ENCODE measurements around the gene GABPB2.

Gene GABPB2

DNA sequence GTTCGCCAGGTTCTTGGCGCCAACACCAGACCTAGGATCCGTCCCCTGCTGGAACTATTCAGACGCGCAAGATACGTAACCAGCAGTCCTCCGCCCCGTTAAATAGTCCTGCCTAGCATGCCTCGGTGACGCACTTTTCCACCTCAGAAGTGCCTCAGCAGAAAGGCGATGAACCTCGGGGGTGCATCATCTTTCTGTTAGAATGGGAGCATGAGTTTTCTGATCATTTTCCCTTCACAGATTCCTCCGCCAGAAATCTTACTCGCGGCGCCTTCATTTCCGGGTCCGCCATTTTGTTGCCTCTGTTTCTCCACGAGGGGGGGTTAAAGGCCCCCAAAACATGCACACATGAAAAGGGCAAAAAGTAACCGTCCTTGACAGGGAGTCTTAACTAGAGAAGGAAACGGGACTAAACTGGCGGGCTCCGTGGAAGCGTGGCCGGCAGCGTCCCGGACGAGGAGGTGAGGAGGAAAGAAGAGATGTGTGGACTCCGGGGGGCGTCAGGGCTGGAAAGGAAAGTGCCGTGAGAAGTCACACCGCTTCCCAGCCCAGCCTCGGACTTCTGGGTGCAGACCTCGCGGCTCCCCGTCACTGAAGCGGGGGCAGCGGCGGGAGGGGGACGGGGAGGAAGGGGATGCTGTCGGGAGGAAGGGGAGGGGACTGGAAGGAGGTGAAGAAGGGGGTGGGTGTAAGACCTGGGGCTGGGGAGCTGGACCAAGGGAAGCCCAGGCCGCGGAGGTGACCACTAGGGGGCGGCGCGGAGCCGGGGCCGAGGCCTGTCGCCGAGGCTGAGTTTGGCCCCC lies at the start of gene GABPB2:
TSS of gene GABPB2 (plus strand) at position 288 of the 803 bp plus-strand sequence. CDS start 17,429 bp downstream, outside the sequence.
- DNase-seq (ENCODE audit: low spot score) = peak; percentile 95

DNA sequence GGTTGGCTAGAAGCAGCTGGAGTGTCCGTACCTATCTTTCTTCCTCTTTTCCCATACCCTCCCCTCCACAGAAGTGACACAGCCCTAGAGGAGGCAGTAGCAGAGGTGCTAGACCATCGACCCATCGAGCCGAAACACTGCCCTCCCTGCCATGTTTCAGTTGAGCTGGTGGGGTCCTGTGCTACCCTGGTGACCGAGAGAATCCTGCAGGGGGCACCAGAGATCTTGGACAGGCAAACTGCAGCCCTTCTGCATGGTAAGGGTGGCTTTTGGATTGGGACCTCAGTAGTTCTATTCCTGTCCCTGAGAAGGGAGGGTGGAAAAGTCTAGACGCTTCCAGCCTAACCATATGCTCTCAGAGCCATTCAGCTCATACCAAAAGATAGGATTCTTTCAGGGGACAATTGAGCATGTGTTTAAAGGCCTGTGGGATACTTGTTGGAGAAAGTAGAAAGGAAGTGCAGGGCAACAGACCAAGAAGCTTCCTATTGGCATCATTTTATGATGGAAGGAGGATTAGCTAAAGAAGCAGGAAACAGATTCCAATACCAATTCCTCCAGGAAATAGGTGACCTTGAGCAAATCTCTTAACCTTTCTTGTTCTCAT lies 45.9 kb upstream of the GABPB2 start:
- DNase-seq (ENCODE audit: low spot score) = peak; percentile 85

DNA sequence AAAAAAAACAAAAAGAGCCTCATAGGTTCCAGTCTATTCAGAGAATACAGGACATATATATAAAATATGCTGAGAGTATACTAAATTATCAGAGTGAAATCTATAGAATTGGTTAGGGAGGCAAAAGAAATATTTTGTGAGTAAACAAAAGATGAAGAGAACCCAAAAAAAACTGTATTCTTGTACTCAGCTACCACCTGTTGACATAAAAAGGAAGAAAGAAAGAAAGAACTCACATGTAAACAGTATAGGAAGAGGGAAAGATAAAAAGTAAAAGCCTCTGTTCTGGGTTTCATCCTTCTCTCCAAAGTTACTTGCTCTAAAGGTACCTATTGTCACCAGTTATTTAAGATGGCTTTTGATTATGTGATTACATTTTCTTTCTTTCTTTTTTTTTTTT lies 44.1 kb upstream of the GABPB2 start:
- DNase-seq (ENCODE audit: low spot score) = no peak

DNA sequence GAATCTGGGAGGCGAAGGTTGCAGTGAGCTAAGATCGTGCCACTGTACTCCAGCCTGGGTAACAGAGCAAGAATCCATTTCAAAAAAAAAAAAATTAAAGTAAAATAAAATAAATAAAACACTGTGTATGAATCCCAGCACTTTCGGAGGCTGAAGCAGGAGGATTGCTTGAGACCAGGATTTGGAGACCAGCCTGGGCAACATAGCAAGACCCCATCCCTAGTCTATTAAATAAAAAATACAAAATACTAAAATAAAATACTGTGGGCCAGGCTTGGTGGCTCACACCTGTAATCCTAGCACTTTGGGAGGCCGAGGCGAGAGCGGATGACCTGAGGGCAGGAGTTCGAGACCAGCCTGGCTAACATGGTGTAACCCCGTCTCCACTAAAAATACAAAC lies 38.4 kb upstream of the GABPB2 start:
- DNase-seq (ENCODE audit: low spot score) = no peak

DNA sequence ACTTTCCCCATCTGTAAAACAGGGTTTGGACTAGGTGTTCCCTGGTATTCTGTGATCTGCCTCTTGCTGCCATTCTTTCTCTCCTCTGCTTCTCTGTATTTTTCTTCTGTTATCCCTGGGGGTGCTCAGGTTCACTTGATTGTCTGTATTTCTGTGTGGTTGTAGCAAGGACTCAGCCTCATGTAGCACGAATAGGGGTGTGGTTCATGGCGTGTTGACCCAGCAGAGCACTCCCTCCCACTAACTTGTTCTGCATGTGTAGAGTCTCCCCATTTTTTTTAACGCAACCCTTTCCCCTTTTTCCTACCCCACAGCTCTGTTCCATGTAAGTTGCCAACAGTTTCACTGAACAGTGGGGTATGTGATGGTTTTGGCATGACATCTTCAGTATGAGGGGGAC lies 35.4 kb upstream of the GABPB2 start:
- DNase-seq (ENCODE audit: low spot score) = no peak

DNA sequence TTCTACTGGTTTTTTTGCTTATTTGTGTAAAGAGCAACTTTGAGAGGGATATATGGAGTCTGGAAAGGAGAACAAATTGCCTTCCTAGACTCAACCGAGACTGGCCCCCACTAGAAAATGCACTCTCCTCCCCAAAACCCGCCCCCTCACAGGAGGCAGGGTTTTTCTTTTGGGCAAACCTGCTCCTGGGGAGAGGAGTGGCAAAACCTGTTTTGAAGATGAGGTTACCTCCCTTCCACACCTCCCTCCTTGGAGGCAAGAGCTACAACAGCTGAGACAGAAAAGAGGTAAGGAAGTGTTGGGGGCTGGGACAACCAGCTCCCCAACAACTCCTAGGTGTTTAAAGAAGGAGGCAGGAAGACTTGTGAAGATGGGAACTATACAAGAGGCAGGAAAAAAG lies 34.2 kb upstream of the GABPB2 start, which contains the start of gene BNIPL:
TSS of gene BNIPL (plus strand) at position 231 of the 400 bp plus-strand sequence. CDS start at position 371, 140 bp downstream.
- no peak for DNase-seq (ENCODE audit: low spot score)

DNA sequence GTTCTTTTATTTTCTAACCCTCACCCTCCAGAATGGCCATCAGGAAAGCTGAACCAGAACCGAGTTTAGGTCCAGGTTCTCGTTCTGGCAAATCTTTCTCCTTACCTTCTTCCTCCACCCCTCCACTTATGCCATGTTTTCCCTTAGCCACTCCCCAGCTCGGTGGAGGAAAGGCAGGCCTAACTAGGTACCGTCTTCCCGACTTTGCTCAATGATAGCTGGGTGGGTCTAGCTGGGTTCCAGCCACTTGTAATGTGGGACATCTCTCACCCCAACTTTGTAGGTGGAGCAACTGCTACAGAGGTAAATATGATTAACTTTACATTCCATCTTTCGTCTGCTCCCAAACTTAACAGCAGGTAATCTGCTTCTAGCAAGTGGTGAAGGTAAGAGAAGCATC lies 33.5 kb upstream of the GABPB2 start:
- no peak for DNase-seq (ENCODE audit: low spot score)

DNA sequence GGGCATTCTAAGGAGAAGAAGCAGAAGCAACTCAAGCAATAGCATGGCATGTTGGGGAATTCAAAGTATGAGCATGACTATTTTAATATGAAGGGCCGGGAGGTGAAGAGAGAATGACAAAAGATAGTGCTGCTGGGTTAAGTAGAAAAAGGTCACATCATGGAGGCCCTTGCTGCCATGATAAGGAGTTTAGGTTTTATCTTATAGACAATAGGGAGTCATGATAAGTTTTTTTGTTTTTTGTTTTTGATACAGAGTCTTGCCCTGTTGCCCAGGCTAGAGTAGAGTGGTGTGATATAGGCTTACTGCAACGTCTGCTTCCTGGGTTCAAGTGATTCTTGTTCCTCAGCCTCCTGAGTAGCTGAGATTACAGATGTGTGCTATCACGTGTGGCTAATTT lies 31.0 kb upstream of the GABPB2 start:
- DNase-seq (ENCODE audit: low spot score) = no peak

DNA sequence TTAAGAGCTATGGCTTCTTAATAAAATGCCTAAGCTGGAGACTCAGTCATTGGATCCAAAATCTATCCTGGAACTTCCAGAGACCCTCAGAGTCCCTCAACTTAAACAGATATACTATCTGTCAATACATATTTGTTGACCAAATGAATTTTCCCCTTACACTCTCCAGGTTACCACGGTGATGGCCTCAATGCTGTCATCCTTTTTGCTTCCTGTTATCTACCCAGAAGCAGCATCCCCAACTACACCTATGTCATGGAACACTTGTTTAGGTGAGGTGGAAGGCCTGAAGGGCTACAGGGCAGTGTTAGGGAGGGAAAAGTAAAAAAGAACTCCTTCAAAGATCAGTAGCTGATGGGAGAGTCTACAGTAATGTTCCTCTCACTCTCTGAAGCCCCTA lies 27.4 kb upstream of the GABPB2 start:
- DNase-seq (ENCODE audit: low spot score) = no peak

DNA sequence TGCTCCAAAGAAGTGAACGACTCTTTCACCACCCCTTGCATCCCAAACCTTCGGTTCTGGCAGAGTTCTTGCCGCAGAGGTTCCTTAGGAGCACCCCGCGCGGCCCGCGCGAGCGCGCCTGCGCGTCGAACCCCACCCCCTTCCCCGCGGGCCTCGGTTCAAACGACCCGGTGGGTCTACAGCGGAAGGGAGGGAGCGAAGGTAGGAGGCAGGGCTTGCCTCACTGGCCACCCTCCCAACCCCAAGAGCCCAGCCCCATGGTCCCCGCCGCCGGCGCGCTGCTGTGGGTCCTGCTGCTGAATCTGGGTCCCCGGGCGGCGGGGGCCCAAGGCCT lies 23.0 kb upstream of the GABPB2 start, which contains the start of gene C1orf56:
TSS of gene C1orf56 (plus strand) at position 161 of the 334 bp plus-strand sequence. CDS start at position 258, 97 bp downstream.
- DNase-seq (ENCODE audit: low spot score) = peak; percentile 72

DNA sequence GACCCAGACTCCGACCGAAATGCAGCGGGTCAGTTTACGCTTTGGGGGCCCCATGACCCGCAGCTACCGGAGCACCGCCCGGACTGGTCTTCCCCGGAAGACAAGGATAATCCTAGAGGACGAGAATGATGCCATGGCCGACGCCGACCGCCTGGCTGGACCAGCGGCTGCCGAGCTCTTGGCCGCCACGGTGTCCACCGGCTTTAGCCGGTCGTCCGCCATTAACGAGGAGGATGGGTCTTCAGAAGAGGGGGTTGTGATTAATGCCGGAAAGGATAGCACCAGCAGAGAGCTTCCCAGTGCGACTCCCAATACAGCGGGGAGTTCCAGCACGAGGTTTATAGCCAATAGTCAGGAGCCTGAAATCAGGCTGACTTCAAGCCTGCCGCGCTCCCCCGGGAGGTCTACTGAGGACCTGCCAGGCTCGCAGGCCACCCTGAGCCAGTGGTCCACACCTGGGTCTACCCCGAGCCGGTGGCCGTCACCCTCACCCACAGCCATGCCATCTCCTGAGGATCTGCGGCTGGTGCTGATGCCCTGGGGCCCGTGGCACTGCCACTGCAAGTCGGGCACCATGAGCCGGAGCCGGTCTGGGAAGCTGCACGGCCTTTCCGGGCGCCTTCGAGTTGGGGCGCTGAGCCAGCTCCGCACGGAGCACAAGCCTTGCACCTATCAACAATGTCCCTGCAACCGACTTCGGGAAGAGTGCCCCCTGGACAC lies 22.5 kb upstream of the GABPB2 start:
- peak; percentile 82 for DNase-seq (ENCODE audit: low spot score)

DNA sequence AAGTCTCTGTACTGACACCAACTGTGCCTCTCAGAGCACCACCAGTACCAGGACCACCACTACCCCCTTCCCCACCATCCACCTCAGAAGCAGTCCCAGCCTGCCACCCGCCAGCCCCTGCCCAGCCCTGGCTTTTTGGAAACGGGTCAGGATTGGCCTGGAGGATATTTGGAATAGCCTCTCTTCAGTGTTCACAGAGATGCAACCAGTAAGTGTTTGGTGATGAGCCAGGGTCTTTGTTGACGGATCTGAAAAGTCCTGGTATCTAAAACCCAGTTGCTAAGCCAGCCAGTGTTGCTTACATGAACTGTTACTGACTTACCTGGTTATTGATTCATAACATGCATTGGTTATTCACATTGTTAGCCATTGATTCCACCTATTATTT lies 21.9 kb upstream of the GABPB2 start:
- no peak for DNase-seq (ENCODE audit: low spot score)

DNA sequence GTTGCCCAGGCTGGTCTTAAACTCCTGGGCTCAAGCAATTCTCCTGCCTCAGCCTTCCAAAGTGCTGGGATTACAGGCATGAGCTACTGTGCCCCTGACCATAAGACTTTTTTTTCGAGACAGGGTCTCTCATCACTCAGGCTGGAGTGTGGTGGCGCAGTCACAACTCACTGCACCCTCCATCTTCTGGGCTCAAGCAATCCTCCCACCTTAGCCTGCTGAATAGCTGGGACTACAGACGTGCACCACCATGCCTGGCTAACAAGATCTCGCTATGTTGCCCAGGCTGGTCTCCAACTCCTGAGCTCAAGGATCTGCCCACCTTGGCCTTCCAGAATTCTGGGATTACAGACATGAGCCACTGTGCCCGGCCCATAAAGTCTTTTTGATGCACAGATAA lies 21.1 kb upstream of the GABPB2 start:
- no peak for DNase-seq (ENCODE audit: low spot score)

DNA sequence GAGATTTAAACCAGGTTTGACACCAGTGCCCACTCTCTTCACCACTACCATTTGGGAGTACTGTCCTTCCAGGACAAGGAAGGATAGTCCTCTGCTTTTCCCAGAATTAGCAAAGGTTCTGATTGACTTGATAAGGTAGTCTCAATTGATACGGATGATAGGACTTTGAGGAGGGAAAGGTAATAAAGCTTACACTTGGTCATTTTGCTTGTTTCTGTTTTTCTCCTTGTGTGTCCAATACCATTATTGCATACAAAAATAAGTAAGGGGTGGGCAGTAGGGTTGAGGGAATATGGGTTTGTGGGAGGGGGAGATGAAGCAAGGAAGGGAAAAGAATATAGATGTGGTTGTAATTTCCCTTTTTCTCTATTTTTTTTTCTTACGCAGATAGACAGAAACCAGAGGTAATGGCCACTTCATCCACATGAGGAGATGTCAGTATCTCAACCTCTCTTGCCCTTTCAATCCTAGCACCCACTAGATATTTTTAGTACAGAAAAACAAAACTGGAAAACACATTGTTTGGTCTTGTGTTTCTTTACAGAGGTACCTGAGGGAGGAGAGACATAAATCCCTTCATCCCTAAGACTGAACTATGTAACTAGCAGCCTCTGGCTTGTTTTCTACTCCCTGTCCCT lies 20.4 kb upstream of the GABPB2 start:
- no peak for DNase-seq (ENCODE audit: low spot score)

DNA sequence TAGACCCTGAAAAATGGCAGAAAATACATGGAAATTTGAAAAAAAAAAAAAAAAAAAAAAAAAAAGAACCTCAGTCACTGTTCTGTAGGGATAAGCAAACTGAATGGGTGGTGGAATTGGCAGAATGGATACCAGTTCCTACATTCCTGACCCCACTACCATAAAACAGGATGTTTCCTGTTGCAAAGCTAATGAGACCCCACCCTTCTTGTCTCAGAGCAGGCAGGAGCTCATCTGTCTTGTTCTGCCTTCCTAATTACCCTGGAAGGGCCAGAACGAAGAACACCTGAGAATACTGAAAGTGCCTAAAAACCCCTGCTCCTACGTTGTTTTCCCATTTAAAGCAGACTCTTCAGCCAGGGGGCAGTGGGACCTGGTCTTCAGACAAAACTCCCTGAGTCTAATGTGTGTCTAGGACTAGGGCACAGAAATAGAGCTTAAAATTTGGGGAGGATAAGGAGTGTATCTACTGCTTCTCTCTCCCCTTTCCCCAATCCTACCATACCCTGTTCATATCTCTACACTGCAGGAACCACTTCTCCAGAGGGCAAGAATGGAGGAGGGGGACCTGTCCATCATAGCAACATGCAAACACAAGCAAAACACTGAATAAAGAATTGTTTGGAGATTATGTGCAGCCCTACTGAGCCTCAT lies 19.1 kb upstream of the GABPB2 start:
- DNase-seq (ENCODE audit: low spot score) = no peak

DNA sequence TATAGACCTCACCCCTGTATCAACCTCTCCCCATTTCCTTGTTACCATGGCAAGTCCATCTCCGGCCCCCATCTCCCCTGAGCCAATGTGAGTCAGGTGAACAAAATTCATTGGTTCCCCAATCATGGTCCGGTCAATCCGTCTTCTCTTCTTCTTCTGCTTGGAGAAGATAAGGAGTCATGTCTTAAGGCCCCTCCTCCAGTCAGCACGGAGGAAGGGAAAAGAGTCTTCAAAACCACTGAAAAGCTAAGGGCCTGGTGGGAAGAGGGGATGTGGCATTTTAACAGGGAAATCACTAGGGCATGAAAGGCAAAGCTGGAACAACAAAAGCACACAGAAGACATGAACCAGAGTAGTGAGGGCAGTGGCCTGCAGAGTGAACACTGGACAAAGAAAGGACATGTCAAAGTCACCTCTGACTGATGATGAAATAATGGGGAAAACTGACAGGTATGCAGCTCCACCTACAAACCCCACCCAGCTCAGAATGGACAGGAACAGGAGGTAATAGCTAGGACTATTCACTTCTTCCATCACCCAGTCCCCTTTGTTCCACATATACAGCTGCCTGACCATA lies 15.5 kb upstream of the GABPB2 start:
- DNase-seq (ENCODE audit: low spot score) = no peak

DNA sequence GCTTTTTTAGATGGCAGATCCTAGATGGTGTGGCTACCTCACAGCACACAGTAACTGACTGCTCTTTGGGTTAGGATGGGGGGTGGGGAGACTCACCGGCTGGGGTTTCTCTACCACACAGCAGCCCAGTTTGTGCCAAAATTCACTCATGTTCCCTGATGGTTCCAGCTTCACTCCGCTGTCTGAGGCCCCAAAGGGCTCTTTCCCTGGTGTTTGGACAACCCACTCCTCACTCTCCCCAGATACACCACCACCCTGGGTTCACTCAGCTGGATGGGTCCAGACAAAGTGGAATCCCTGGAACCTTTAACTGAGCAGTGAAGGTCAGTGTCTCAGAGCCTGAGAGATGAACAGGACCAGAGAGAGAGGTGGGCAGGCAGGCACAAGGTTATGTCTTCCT lies 15.0 kb upstream of the GABPB2 start:
- DNase-seq (ENCODE audit: low spot score) = no peak

DNA sequence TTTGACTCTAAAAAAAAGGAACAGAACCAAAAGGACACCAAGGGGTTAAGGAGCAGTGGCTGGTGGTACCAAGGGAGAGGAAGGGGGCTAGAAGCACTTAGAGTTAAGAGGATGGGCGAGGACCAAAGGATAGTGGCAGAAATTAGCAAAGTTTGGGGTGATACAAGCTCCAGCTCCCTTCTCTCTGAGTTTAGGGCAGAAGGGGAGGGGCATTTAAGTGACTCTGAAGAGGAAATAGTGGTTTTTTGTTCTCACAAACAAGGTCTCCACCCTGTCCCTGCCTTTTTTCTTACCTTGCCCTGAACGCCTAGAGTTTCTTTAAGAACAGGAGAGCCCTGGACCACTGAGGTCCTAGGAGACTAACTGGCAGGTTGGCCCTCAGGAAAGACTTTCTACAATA lies 14.4 kb upstream of the GABPB2 start:
- no peak for DNase-seq (ENCODE audit: low spot score)

DNA sequence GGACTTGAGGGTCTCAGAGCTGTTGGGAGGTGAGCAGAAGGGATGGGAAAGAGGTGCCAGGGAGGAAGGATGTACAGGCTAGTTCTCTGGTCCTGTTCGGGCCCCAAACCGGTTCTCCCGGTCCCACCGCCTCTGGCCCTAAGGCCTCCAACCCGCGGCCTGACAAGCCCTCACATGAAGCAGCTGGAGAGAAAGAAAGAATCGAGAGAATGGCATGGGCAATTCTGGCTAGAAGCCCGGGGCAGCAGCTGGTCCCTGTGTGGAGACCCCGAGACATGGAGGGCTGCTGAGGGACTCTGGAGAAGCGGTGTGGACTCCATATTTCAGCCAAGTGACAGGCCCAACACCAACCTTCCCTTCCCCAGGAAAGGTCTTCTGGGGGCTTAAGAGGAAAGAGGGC lies 11.9 kb upstream of the GABPB2 start:
- no peak for DNase-seq (ENCODE audit: low spot score)

DNA sequence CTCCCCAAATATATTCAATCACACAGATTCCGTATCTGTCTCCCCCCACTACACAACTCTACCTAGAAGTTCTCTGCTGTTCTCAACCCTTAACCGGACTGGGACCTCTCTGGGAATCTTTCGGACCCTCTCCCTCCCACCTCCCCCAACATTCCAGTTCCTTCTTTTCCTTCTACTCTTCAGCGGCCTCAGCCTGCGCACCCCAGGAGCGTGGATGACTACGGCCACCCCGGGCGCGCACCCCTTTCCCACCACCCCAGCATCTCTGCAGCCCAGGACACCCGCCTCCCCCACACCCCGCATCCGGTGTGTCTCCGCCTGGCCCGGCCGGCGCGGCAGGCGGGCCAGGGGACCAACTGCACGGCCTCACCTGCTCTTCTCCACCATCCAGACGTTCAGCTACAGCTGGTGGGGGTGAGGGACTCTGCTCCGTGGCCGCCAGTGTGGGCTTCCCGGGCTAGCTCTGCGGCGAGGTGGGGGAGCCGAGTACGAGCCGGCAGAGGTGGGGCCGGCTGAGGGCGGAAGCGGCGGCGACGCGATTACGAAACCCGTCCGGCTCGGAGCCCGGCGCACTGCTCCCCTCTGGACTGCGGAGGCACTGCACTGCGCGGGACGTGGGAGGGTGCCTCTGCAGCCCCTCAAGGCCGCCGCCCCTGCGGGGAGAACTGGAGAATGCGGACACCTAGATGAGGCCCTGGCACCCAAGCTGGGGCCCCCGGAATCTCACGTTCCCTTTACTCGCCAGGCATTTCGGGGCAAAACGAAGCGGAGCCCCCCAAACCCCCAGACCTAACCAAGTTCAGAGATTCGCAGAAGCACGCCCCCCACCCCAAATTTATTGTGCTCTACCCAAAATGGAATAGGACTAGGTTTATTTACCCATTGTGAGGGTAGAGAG lies 11.2 kb upstream of the GABPB2 start, which contains the start of gene CDC42SE1:
TSS of gene CDC42SE1 (minus strand) at position 514 of the 898 bp plus-strand sequence. CDS start 3,892 bp downstream, outside the sequence.
- DNase-seq (ENCODE audit: low spot score) = peak; percentile 84

All from cerebellar cortex (tissue), 1 donor.